ENCODE results near the gene TYW1. TPM values are rescaled to one million over a fixed set of nuclear protein-coding genes. Genes with fewer than 3 reads are reported as not detected.
A peak's percentile ranks its signal among the peaks of the same experiment; 100 is the strongest.
"Not testable (repeated sequence)": the region's sequence is repeated elsewhere in the genome, so short reads cannot be mapped to it uniquely, and the experiment has no call there.

The TYW1 gene
- total and polyA plus RNA-seq, 4 donors = 3.9 to 15.9 (median 10.0) TPM

GRCh38 chr7:66979013-66979412 is 17.6 kb upstream of the TYW1 start:
- H3K4me3 ChIP-seq (ENCODE audit: low read length in 2 of 2); H3K27me3 ChIP-seq (ENCODE audit: control insufficient read depth in 1 of 2, insufficient read depth in 2 of 2, low read length in 1 of 2); ATAC-seq (ENCODE audit: low FRiP score); intact Hi-C loops (cut with DNase I); H3K27ac ChIP-seq (ENCODE audit: low read depth in 1 of 2, low read length in 2 of 2); H3K36me3 ChIP-seq (ENCODE audit: control insufficient read depth in 1 of 2, insufficient read depth in 2 of 2, low read length in 1 of 2); DNase-seq; H3K4me1 ChIP-seq (ENCODE audit: control insufficient read depth in 1 of 2, insufficient read depth in 2 of 2, low read length in 2 of 2); H3K9me3 ChIP-seq (ENCODE audit: control insufficient read depth, low read length): not testable (repeated sequence)
- 44 to 55% methylated on average over 2 of the region's 2 CpGs for WGBS, 2 donors

GRCh38 chr7:66980336-66980735 is 16.3 kb upstream of the TYW1 start:
- H3K9me3 ChIP-seq (ENCODE audit: control insufficient read depth, low read length); H3K27me3 ChIP-seq (ENCODE audit: control insufficient read depth in 1 of 2, insufficient read depth in 2 of 2, low read length in 1 of 2); H3K4me1 ChIP-seq (ENCODE audit: control insufficient read depth in 1 of 2, insufficient read depth in 2 of 2, low read length in 2 of 2); H3K27ac ChIP-seq (ENCODE audit: low read depth in 1 of 2, low read length in 2 of 2); DNase-seq; intact Hi-C loops (cut with DNase I); H3K4me3 ChIP-seq (ENCODE audit: low read length in 2 of 2); H3K36me3 ChIP-seq (ENCODE audit: control insufficient read depth in 1 of 2, insufficient read depth in 2 of 2, low read length in 1 of 2); ATAC-seq (ENCODE audit: low FRiP score): not testable (repeated sequence)
- WGBS, 2 donors = 96 to 100% methylated on average over 1 of the region's 1 CpG

DNA sequence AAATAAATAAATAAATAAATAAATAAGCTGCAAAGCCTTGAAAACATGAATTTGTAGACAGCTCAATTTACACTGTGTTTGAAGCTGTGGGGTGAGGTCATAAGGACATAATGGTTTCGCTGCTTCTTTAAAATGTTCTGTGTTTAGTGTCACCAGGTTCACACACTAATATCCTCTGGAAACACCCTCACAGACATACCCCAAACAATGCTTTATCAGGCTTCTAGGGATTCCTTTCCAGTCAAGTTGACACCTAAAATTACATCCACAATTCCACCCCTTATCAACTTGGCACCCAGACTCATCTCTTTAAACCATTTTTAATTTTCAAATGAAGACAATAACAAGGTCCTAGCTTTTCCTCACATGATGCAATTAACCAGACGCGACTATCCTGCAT is 7.1 kb upstream of the TYW1 start:
- H3K36me3 ChIP-seq (ENCODE audit: control insufficient read depth in 1 of 2, insufficient read depth in 2 of 2, low read length in 1 of 2); H3K4me3 ChIP-seq (ENCODE audit: low read length in 2 of 2); H3K27me3 ChIP-seq (ENCODE audit: control insufficient read depth in 1 of 2, insufficient read depth in 2 of 2, low read length in 1 of 2); H3K9me3 ChIP-seq (ENCODE audit: control insufficient read depth, low read length); intact Hi-C loops (cut with DNase I); H3K27ac ChIP-seq (ENCODE audit: low read depth in 1 of 2, low read length in 2 of 2); ATAC-seq (ENCODE audit: low FRiP score); H3K4me1 ChIP-seq (ENCODE audit: control insufficient read depth in 1 of 2, insufficient read depth in 2 of 2, low read length in 2 of 2); DNase-seq: not testable (repeated sequence)
- WGBS, 2 donors = 97 to 100% methylated on average over 1 of the region's 3 CpGs

DNA sequence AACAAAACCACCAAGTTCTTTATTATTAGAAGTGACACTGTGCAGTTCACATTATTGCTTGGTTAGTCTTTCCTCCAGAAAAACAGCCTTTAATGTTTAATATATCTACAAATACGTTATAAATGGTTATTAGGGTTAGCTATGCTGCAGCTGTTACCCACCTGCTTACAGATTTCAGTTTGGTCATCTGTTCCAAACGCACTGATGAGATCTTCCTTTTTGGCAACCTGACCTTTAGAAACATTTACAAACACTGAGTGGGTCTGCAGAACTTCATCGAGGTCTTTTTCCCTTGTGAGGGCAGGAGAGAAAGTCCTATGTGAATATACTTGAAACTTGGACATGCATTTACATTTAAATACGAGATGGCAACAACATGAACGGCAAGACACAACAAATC is 2.6 kb upstream of the TYW1 start:
- peak overlapping the region in 1 of 2 donors; percentile 71 for H3K27ac ChIP-seq (ENCODE audit: low read depth in 1 of 2, low read length in 2 of 2)
- H3K27me3 ChIP-seq (ENCODE audit: control insufficient read depth in 1 of 2, insufficient read depth in 2 of 2, low read length in 1 of 2); H3K9me3 ChIP-seq (ENCODE audit: control insufficient read depth, low read length); DNase-seq; H3K4me1 ChIP-seq (ENCODE audit: control insufficient read depth in 1 of 2, insufficient read depth in 2 of 2, low read length in 2 of 2); ATAC-seq (ENCODE audit: low FRiP score); H3K36me3 ChIP-seq (ENCODE audit: control insufficient read depth in 1 of 2, insufficient read depth in 2 of 2, low read length in 1 of 2): not testable (repeated sequence)
- peak overlapping the region; percentile 47 to 75 for H3K4me3 ChIP-seq (ENCODE audit: low read length in 2 of 2)
- intact Hi-C loops (cut with DNase I) = loop anchor here in 1 of 2 donors (10.0 kb wide), 2 partner anchors 339 to 399 kb away; no protein-coding TSS in a partner anchor
- 29 to 37% methylated on average over 5 of the region's 5 CpGs for WGBS, 2 donors

DNA sequence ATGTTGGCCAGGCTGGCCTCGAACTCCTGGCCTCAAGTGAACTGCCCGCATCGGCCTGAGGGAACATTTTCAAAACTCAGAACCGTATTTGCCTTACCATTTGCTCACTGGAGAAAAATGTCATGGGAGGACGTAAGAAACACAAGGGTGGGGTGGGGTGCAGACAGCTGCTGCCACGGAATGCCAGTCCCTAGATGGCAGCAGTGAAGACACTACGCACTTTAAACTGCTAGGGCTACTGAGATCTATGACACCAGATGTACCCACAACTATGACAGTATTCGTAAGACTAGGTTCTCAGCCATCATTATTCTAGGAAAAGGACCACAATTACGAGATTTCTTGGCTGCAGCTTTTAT is 2.0 kb upstream of the TYW1 start:
- 0 to 1% methylated on average over 9 of the region's 9 CpGs for WGBS, 2 donors
- peak; percentile 75 to 81 for DNase-seq
- peak; percentile 87 for ATAC-seq (ENCODE audit: low FRiP score)
- H3K27me3 ChIP-seq (ENCODE audit: control insufficient read depth in 1 of 2, insufficient read depth in 2 of 2, low read length in 1 of 2); H3K4me1 ChIP-seq (ENCODE audit: control insufficient read depth in 1 of 2, insufficient read depth in 2 of 2, low read length in 2 of 2); H3K36me3 ChIP-seq (ENCODE audit: control insufficient read depth in 1 of 2, insufficient read depth in 2 of 2, low read length in 1 of 2); H3K9me3 ChIP-seq (ENCODE audit: control insufficient read depth, low read length): not testable (repeated sequence)
- intact Hi-C loops (cut with DNase I) = loop anchor here in 1 of 2 donors (10.0 kb wide), 2 partner anchors 340 to 400 kb away; no protein-coding TSS in a partner anchor
- peak overlapping the region; percentile 70 to 75 for H3K4me3 ChIP-seq (ENCODE audit: low read length in 2 of 2)
- H3K27ac ChIP-seq (ENCODE audit: low read depth in 1 of 2, low read length in 2 of 2) = peak overlapping the region; percentile 97 to 100

DNA sequence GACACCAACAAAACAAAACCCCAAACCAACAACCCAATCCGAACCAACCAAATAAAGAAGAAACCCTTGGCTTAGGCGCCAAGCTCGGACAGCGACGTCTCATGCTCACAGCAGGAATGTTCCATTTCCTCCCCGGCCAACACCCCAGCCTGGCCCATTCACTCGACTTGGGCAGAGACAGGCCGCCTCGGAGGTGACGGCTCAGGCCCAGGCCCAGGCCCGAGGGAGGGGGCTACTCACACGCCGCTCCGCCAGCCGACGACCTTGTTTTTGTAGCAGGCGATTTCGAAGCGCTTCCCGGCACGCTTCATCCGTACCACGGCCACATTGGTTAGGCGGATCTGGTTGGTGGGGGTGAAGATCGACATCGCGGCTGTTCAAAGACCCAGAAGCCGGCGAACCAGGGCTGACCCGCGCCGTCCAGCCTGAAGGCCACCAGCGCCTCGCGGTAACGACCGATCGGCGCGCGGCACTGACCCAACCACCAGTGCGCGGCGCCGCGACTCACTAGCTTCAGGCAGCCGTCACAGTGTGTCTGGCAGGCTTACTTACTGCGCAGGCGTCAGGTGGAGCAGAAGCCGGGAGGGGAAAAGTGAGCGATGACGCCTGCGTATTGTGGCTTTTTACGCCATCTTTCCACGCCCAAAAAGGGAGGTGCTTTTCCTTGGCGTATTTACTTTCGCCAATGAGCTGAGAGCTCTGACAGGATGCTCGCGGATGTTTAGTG is 1.4 kb upstream of the TYW1 start, which contains the start of gene SBDS:
TSS of gene SBDS (minus strand) at position 537 of the 727 bp plus-strand sequence. CDS start at position 368, 169 bp downstream.
- H3K4me1 ChIP-seq (ENCODE audit: control insufficient read depth in 1 of 2, insufficient read depth in 2 of 2, low read length in 2 of 2); H3K9me3 ChIP-seq (ENCODE audit: control insufficient read depth, low read length); H3K36me3 ChIP-seq (ENCODE audit: control insufficient read depth in 1 of 2, insufficient read depth in 2 of 2, low read length in 1 of 2); H3K27me3 ChIP-seq (ENCODE audit: control insufficient read depth in 1 of 2, insufficient read depth in 2 of 2, low read length in 1 of 2): not testable (repeated sequence)
- Histone ChIP-seq H3K27ac (ENCODE audit: low read depth in 1 of 2, low read length in 2 of 2) (peak within 1 kb of the TSS; percentile 97 to 100), H3K4me3 (ENCODE audit: low read length in 2 of 2) (peak within 1 kb of the TSS; percentile 70 to 75)
- 0% methylated on average over 58 to 59 of the region's 59 CpGs for WGBS, 2 donors
- DNase-seq (peak; percentile 95 to 96), ATAC-seq (ENCODE audit: low FRiP score) (peak; percentile 95)
- intact Hi-C loops (cut with DNase I) = loop anchor here in 1 of 2 donors (10.0 kb wide), 2 partner anchors 340 to 400 kb away; no protein-coding TSS in a partner anchor

- DNase-seq; H3K4me3 ChIP-seq (ENCODE audit: low read length in 2 of 2); H3K9me3 ChIP-seq (ENCODE audit: control insufficient read depth, low read length); H3K27me3 ChIP-seq (ENCODE audit: control insufficient read depth in 1 of 2, insufficient read depth in 2 of 2, low read length in 1 of 2); H3K27ac ChIP-seq (ENCODE audit: low read depth in 1 of 2, low read length in 2 of 2); H3K36me3 ChIP-seq (ENCODE audit: control insufficient read depth in 1 of 2, insufficient read depth in 2 of 2, low read length in 1 of 2); intact Hi-C loops (cut with DNase I); H3K4me1 ChIP-seq (ENCODE audit: control insufficient read depth in 1 of 2, insufficient read depth in 2 of 2, low read length in 2 of 2); ATAC-seq (ENCODE audit: low FRiP score): not testable (repeated sequence)
- 40 to 41% methylated on average over 4 of the region's 5 CpGs for WGBS, 2 donors
Observed at GRCh38 chr7:67000601-67001258, 4.1 kb downstream of the TYW1 start.

DNA sequence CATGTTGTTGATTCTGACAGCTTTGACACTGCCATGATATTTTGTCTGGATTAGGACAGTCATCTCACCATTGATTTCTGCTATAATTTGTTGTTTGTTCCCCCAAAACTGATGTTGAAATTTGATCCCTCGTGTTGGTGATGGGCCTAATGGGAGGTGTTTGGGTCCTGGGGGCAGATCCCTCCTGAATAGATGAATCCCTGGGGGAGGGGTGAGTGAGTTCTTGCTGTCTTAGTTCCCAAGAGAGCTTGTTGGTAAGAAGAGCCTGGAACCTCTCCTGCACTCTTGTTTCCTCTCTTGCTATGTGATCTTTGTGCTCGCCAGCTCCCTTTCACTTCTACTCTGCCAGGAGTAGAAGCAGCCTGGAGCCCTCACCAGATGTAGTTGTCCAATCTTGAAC is 7.5 kb downstream of the TYW1 start:
- H3K36me3 ChIP-seq (ENCODE audit: control insufficient read depth in 1 of 2, insufficient read depth in 2 of 2, low read length in 1 of 2); H3K4me1 ChIP-seq (ENCODE audit: control insufficient read depth in 1 of 2, insufficient read depth in 2 of 2, low read length in 2 of 2); H3K27me3 ChIP-seq (ENCODE audit: control insufficient read depth in 1 of 2, insufficient read depth in 2 of 2, low read length in 1 of 2); intact Hi-C loops (cut with DNase I); H3K4me3 ChIP-seq (ENCODE audit: low read length in 2 of 2); DNase-seq; ATAC-seq (ENCODE audit: low FRiP score); H3K27ac ChIP-seq (ENCODE audit: low read depth in 1 of 2, low read length in 2 of 2); H3K9me3 ChIP-seq (ENCODE audit: control insufficient read depth, low read length): not testable (repeated sequence)
- WGBS, 2 donors = 87 to 92% methylated on average over 2 of the region's 2 CpGs

DNA sequence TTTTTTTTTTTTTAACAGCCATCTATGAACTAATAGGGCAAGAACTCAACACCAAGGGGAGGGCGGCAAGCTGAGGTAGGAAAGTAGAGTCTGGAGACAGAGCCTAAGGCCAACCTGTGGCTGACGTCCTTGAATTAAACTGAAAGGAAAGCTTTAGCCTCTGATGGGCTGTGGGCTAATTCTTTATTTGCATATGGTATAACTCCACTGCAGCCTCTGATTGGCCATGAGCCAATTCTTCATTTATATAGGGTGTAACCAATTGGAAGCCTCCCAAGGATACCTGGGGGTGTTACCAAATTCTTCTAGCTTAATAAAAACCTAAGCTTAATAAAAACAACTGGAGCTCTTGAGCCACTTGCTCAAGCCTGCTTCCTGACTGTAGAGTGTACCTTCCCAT is 10.3 kb downstream of the TYW1 start:
- Histone ChIP-seq H3K4me1 (ENCODE audit: control insufficient read depth in 1 of 2, insufficient read depth in 2 of 2, low read length in 2 of 2) (no peaks in the 10 kb centered on the region), H3K36me3 (ENCODE audit: control insufficient read depth in 1 of 2, insufficient read depth in 2 of 2, low read length in 1 of 2) (no peaks in the 10 kb centered on the region), H3K4me3 (ENCODE audit: low read length in 2 of 2) (no peak overlapping the region), H3K27me3 (ENCODE audit: control insufficient read depth in 1 of 2, insufficient read depth in 2 of 2, low read length in 1 of 2) (no peaks in the 10 kb centered on the region), H3K27ac (ENCODE audit: low read depth in 1 of 2, low read length in 2 of 2) (no peak overlapping the region), H3K9me3 (ENCODE audit: control insufficient read depth, low read length) (no peaks in the 10 kb centered on the region)
- ATAC-seq (ENCODE audit: low FRiP score) (no peak), DNase-seq (no peak)
- intact Hi-C loops (cut with DNase I) = no loop called here
- WGBS, 2 donors = 84 to 86% methylated on average over 2 of the region's 2 CpGs
